GM18520 (cell line): Measurements from ENCODE around the gene SKP2.
"Not testable (repeated sequence)": the region's sequence is repeated elsewhere in the genome, so short reads cannot be mapped to it uniquely, and the experiment has no call there.

Experiments
- ATAC-seq: cut with Tn5 transposase; IDR thresholded peaks from one replicate; pipeline ENCODE4 v1.9.1; 2021; ENCODE audit not compliant: unreplicated experiment

Gene SKP2

GRCh38 chr5:36156121-36156601, 4.2 kb downstream of the SKP2 start:
- ATAC-seq: no peak

- no peak for ATAC-seq
Observed at GRCh38 chr5:36156619-36157018, 4.7 kb downstream of the SKP2 start.

- ATAC-seq: no peak
Observed at GRCh38 chr5:36158144-36158543, 6.2 kb downstream of the SKP2 start.

- no peak for ATAC-seq
Observed at GRCh38 chr5:36160617-36161016, 8.7 kb downstream of the SKP2 start.

- no peak for ATAC-seq
Observed at GRCh38 chr5:36161361-36161760, 9.4 kb downstream of the SKP2 start.

GRCh38 chr5:36162810-36163486, 11.0 kb downstream of the SKP2 start:
- no peak for ATAC-seq

GRCh38 chr5:36164461-36164860, 12.6 kb downstream of the SKP2 start:
- ATAC-seq: no peak

GRCh38 chr5:36168737-36169136, 16.8 kb downstream of the SKP2 start:
- no peak for ATAC-seq

GRCh38 chr5:36170832-36171424, 19.0 kb downstream of the SKP2 start:
- ATAC-seq: no peak

GRCh38 chr5:36172599-36172998, 20.7 kb downstream of the SKP2 start:
- ATAC-seq: no peak

- no peak for ATAC-seq
Observed at GRCh38 chr5:36173426-36173825, 21.5 kb downstream of the SKP2 start.

- ATAC-seq: no peak
Observed at GRCh38 chr5:36174119-36174518, 22.2 kb downstream of the SKP2 start.

GRCh38 chr5:36175043-36175442, 23.1 kb downstream of the SKP2 start:
- ATAC-seq: no peak

- ATAC-seq: peak; percentile 95
Observed at GRCh38 chr5:36177154-36177553, 25.2 kb downstream of the SKP2 start.

GRCh38 chr5:36177715-36178523, 26.0 kb downstream of the SKP2 start:
- ATAC-seq: no peak

- ATAC-seq: no peak
Observed at GRCh38 chr5:36178524-36178890, 26.6 kb downstream of the SKP2 start.

- ATAC-seq: no peak
Observed at GRCh38 chr5:36179950-36180349, 28.0 kb downstream of the SKP2 start.

GRCh38 chr5:36180556-36181350, 28.8 kb downstream of the SKP2 start:
- ATAC-seq: no peak

GRCh38 chr5:36181774-36182173, 29.9 kb downstream of the SKP2 start:
- no peak for ATAC-seq

- ATAC-seq: not testable (repeated sequence)
Observed at GRCh38 chr5:36184408-36184807, 32.5 kb downstream of the SKP2 start.

GRCh38 chr5:36193746-36194145, 41.8 kb downstream of the SKP2 start:
- no peak for ATAC-seq
